ENCODE results near the gene DLEU7. TPM values are rescaled to one million over a fixed set of nuclear protein-coding genes. Genes with fewer than 3 reads are reported as not detected.

Gene DLEU7
- total RNA-seq, 1 experiment from 2014 or later: not detected

DNA sequence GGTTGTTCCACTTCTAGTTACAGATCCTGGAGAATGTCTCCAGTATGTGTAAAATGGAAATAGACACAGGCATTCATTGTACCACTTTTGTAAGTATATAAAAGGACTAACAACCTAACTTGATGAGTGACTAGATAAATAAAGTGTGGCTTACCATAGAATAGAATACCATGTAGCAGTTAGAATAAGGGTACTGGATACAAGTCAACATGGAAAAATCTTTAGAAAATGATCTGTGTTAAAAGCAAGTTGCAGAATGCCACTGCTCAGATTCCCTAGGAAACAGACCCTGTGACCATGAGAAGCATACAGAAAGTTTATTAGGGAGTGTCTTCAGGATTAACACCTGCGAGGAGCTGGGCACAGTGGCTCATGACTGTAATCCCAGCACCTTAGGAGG is 40.2 kb upstream of the DLEU7 start:
- BruUV-seq (replicated peaks): no TSS peak
- Mint-ChIP-seq H3K36me3 (ENCODE audit: insufficient read depth, unreplicated experiment) (no peaks in the 10 kb centered on the region), H3K27me3 (ENCODE audit: insufficient read depth, unreplicated experiment) (peaks cover 12% of the 10 kb centered on the region), H3K4me3 (ENCODE audit: unreplicated experiment) (no peak overlapping the region), H3K9me3 (ENCODE audit: unreplicated experiment) (peaks cover 14% of the 10 kb centered on the region), H3K4me1 (ENCODE audit: insufficient read depth, unreplicated experiment) (no peaks in the 10 kb centered on the region), H3K27ac (ENCODE audit: low read depth, unreplicated experiment) (no peak overlapping the region)
- intact Hi-C loops (cut with micrococcal nuclease): no loop called here
- DNase-seq (ENCODE audit: unreplicated experiment): no peak
- ChIA-PET POLR2A (interaction anchor here (0.8 to 1.2 kb wide), 2 partner anchors 24 kb away, joined by 3 read pairs; no protein-coding TSS in a partner anchor), CTCF (interaction anchor here (0.6 kb wide), 1 partner anchor 13 kb away, joined by 3 read pairs; no protein-coding TSS in a partner anchor)
- TF ChIP-seq CTCF (IDR thresholded peaks at IDR 0.05; ENCODE audit: unreplicated experiment): no peak

DNA sequence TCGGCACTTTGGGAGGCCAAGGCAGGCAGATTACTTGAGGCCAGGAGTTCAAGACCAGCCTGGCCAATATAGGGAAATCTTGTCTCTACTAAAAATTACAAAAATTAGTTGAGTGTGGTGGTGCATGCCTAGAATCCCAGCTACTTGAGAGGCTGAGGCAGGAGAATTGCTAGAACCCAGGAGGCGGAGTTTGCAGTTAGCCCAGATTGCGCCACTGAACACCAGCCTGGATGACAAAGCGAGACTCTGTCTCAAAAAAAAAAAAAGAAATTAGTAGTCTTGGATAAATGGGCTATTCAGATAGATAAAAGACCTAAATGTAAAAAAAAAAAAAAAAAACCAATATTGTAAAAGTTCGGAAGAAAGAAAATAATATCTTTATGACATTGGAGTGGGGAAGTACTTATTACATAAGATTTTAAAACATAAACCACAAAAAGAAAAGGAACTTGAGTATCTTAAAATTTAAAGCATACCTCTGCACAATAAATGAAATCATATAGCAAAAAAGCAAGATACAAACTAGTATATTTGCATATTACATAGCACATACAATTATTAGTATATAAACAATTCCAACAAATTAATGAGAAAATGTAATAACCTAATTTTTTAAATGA is 39.4 kb upstream of the DLEU7 start:
- CTCF ChIA-PET: no interaction called here
- no peaks in the 10 kb centered on the region for H3K4me1 Mint-ChIP-seq (ENCODE audit: insufficient read depth, unreplicated experiment)
- no peaks in the 10 kb centered on the region for H3K36me3 Mint-ChIP-seq (ENCODE audit: insufficient read depth, unreplicated experiment)
- peaks cover 14% of the 10 kb centered on the region for H3K9me3 Mint-ChIP-seq (ENCODE audit: unreplicated experiment)
- intact Hi-C loops (cut with micrococcal nuclease): no loop called here
- no peak overlapping the region for H3K27ac Mint-ChIP-seq (ENCODE audit: low read depth, unreplicated experiment)
- H3K27me3 Mint-ChIP-seq (ENCODE audit: insufficient read depth, unreplicated experiment): peaks cover 12% of the 10 kb centered on the region
- POLR2A ChIA-PET: no interaction called here
- no TSS peak for BruUV-seq (replicated peaks)
- DNase-seq (ENCODE audit: unreplicated experiment): no peak
- TF ChIP-seq CTCF (IDR thresholded peaks at IDR 0.05; ENCODE audit: unreplicated experiment): no peak
- H3K4me3 Mint-ChIP-seq (ENCODE audit: unreplicated experiment): no peak overlapping the region

DNA sequence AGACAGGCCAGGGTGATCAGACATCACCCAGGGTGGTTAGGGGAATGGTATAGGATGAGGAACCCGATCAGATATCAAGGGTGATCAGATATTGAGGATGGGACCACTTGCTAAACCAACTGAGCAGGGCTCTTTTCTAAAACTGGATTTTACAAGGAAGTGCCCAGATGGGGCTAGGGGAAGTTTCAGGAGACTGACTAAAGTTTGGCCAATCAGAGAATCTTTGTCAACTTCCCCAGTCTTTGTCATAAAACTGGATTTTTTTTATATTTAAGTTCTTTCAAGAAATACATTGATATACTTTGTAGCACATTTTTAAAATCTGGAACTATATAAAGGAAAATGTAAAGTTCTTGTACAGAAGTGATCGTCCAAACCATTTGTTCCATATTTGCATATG is 30.5 kb upstream of the DLEU7 start:
- H3K4me3 Mint-ChIP-seq (ENCODE audit: unreplicated experiment): no peak overlapping the region
- H3K9me3 Mint-ChIP-seq (ENCODE audit: unreplicated experiment): no peaks in the 10 kb centered on the region
- no peak for DNase-seq (ENCODE audit: unreplicated experiment)
- no TSS peak for BruUV-seq (replicated peaks)
- no peaks in the 10 kb centered on the region for H3K36me3 Mint-ChIP-seq (ENCODE audit: insufficient read depth, unreplicated experiment)
- H3K4me1 Mint-ChIP-seq (ENCODE audit: insufficient read depth, unreplicated experiment): no peaks in the 10 kb centered on the region
- H3K27me3 Mint-ChIP-seq (ENCODE audit: insufficient read depth, unreplicated experiment): no peaks in the 10 kb centered on the region
- intact Hi-C loops (cut with micrococcal nuclease): no loop called here
- H3K27ac Mint-ChIP-seq (ENCODE audit: low read depth, unreplicated experiment): no peak overlapping the region
- TF ChIP-seq CTCF (IDR thresholded peaks at IDR 0.05; ENCODE audit: unreplicated experiment): no peak
- ChIA-PET CTCF (no interaction called here), POLR2A (no interaction called here)

DNA sequence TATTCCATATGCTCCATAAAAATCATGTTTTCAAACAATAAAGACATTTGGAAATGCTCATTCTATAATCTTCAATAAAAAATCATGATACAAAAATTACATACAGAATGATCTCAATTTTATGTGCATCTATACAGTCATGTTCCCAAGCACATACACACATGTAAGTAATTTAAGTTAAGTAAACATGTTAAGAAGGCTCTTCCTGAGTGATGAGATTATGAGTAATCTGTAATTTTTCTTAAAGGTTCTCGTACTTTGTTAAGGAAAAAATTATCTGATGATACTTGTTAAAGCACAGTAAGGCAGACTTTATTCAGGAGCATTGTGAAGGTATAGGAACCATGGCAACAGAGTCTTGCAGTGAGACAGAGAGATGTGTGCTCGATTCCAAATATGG is 30.0 kb upstream of the DLEU7 start:
- ChIA-PET CTCF (no interaction called here), POLR2A (no interaction called here)
- Mint-ChIP-seq H3K9me3 (ENCODE audit: unreplicated experiment) (no peaks in the 10 kb centered on the region), H3K4me3 (ENCODE audit: unreplicated experiment) (no peak overlapping the region), H3K4me1 (ENCODE audit: insufficient read depth, unreplicated experiment) (no peaks in the 10 kb centered on the region), H3K36me3 (ENCODE audit: insufficient read depth, unreplicated experiment) (no peaks in the 10 kb centered on the region), H3K27me3 (ENCODE audit: insufficient read depth, unreplicated experiment) (no peaks in the 10 kb centered on the region), H3K27ac (ENCODE audit: low read depth, unreplicated experiment) (no peak overlapping the region)
- BruUV-seq (replicated peaks): no TSS peak
- DNase-seq (ENCODE audit: unreplicated experiment): no peak
- intact Hi-C loops (cut with micrococcal nuclease): no loop called here
- no peak for TF ChIP-seq CTCF (IDR thresholded peaks at IDR 0.05; ENCODE audit: unreplicated experiment)
